GM19463 (cell line): ENCODE measurements around the gene TMEM39A.
A peak's percentile ranks its signal among the peaks of the same experiment; 100 is the strongest.

Experiments used
- ATAC-seq: cut with Tn5 transposase; IDR thresholded peaks from one replicate; pipeline ENCODE4 v1.9.1; 2021; ENCODE audit warnings: mild to moderate bottlenecking, moderate library complexity; ENCODE audit not compliant: unreplicated experiment

The TMEM39A gene

DNA sequence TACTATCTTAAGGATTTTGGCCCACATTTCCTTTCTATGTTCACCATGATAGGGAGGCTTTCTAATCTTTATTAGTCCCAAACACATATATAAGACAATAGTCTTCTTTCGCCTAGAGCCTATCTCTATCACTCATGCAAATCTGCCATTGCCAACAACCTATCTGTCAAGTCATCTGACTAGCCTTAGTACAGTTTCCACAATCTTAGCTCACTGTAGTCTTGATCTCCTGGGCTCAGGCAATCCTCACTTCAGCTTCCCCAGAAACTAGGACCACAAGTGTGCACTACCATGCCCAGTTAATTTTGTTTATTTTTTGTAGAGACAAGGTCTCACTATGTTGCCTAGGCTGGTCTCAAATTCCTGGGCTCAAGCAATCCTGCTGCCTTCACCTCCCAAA, 6.9 kb downstream of the TMEM39A start:
- no peak for ATAC-seq

DNA sequence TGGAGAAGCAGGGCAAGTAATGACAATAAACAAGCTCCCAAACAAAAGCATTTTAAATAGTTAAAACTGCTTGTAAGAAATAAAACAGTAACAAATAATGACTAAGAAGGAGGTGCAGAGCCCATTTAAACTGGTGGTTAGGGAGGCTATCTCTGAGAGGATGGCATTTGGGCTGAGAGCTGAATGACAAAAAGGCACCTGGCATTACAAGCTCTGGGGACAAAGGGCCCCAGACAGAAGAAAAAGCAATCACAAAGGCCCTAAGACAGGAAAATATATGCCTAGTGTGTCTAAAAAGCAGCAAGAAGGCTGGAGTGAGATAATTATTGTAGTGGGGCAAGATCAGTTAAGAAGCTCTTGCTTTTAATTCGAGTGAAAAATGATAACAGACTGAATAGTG, 9.6 kb downstream of the TMEM39A start:
- ATAC-seq = no peak

DNA sequence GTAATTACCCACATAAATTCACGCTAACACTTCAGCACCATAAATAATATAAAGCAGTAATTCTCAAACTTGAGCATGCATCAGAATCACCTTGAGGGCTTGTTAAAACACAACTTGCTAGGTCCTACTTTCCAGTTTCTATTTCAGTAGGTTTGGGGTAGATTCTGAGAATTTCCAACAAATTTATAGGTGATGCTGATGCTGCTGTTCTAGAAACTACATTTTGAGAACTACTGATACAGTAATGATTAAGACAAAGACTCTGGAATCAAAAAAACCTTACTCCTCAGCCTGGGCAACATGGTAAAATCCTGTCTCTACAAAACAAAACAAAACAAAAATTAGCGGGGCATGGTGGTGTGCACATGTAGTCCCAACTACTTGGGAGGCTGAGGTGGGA, 18.8 kb downstream of the TMEM39A start:
- ATAC-seq = no peak

DNA sequence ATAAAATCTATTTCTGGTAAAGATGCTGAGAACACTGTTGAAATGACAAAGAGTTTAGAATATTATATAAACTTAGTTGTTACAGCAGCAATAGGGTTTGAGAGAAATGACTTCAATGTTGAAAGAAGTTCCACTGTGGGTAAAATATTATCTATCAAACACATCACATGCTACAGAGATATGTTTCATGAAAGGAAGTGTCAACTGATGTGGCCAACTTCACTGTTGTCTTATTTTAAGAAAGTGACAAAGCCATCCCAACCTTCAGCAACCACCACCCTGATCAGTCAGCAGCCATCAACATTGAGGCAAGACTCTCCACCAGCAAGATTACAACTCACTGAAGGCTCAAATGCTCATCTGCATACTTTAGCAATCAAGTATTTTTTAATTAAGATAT, 20.2 kb downstream of the TMEM39A start:
- no peak for ATAC-seq

DNA sequence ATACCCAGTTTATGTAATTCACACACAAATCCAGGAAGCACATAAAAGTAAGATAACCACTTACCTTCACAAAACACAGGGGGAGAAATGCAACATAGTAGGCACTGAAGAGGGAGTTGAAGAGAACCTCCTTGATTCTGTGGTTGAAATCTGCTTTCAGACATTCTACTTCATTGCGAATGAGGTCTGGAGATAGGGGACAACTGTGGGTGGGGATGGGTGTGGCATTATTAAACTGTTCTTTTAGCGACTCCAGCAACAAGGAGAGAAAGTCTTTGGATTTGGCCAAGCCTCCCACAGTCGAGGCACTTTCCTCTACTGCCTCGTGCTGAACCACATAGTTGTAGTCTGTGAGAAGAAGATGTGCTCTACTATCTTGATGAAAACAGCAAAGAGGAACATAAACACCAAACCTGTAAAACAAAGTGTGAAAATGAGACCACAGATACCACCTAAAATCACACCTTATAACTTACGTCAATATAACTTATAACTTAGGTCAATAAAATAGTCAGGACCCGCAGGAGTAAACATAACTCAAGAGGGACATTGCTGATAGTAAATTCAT, 25.6 kb downstream of the TMEM39A start:
- ATAC-seq = no peak

DNA sequence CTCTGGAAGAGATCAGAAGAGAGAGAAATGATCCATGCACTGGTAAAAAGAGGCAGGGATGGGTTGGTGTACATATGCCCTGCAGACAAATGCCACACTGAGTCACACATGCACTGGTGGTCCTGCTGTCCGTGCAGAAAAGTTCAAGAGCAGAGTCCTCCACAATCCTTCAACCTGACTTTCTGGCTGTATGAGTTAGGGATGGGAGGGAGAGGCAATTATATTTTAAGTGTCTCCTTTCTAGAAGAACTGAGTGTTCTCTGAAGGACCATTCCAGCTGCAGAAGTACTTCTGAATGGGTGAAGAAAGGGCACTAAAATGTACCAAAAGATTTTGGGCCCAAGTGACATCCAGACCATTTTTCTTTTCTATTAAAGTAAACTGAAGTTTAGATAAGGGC, 26.4 kb downstream of the TMEM39A start:
- no peak for ATAC-seq

DNA sequence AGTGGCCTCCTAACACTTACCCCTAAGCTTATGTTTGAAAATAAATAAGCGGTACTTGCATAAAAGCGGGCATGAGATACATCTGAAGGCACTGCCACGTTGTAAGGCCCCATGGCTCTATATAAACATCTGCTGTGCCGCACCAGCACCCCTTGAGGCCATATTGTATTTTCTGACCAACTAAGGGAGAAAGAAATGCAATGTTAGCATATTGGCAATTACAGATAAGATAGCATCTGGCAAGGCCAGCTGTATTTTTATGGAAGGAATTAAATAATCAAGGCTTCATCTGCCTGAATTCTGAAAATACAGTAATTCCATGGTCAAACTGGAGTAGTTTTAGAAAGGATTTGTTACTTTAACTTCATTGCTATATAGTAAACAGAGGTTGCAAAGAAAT, 28.7 kb downstream of the TMEM39A start:
- no peak for ATAC-seq

DNA sequence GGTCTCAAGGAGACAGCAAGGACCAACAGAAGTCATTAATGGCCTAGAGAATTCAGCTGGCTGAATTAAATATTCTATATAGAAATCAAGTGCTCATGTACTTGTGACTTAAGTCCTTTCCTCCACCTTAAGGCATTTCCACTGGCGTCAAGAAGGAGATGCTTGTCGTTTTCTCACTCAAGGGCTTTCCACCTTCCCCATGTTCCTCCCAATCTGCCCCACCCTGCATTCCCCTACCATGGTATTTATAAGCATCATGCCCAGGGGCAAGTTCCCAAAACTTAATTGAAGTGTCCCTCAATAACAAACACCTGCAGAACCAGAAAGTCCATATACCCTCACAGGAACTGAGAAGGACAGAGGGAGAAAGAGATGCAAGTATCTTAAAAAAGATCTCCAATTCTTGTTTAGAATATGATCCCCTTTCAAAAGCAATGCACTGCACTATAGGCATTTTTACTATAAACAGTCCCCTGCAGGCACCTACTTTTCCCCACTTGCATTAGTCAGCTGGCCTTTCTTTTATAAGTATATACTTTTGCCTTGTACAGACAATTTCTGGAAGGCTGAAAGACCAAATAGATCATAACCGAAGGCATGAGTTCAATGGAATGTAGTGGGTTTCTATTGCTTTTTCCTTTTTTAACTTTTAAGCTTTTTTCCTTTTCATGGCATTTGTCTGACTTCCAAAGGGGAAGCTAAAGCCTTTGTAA, 29.6 kb downstream of the TMEM39A start:
- no peak for ATAC-seq

DNA sequence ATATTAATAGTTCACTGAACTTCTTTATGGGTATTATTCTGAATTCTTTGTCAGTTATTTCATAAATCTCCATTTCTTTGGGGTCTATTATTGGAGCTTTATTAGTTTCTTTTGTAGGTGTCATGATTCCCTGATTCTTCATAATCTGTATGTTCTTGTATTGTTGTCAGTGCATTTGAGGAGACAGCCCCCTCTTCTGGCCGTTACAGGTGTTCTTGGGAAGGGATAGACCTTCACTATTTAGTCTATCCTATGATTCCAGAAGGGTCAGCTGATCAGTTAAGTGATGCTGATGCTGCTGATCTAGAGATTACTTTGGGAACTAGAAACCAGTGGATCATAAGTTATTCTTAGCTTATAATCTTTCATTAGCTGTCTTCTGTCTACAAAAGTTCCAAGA, 34.9 kb downstream of the TMEM39A start:
- no peak for ATAC-seq

DNA sequence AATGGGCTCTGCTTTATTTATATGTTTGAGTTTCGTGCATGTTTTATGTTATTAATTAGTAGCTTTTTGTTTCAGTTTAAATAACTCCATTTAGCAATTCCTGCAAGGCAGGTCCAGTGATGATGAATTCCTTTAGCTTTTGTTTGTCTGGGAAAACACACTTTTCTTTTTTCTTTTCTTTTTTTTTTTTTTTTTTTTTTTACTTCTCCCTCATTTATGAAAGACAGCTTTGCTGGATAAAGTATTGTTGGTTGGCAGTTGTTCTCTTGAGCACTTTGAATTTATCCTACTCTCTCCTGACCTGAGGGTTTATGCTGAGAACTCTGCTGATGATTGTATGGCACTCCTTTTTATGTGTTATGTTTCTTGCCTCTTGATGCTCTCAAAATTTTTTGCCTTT, 35.7 kb downstream of the TMEM39A start:
- no peak for ATAC-seq

DNA sequence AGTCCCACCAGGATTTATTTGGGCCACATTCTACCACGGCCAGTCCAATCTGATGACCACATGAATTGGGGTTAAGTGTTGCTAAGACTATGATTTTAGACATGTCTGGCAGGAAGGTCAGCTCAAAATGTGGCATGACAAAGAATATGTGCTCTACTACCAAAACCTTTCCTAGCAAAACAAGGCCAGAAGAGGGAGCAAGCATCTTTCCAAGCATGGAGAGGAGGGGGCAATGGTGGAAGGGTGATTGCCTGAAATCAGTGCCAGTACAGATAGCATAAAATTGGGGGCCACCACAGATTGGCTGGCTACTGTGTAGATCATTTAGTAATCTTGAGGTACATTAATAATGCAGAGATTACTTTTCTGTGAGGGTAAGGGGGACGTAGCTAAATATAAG, 43.2 kb downstream of the TMEM39A start:
- no peak for ATAC-seq

DNA sequence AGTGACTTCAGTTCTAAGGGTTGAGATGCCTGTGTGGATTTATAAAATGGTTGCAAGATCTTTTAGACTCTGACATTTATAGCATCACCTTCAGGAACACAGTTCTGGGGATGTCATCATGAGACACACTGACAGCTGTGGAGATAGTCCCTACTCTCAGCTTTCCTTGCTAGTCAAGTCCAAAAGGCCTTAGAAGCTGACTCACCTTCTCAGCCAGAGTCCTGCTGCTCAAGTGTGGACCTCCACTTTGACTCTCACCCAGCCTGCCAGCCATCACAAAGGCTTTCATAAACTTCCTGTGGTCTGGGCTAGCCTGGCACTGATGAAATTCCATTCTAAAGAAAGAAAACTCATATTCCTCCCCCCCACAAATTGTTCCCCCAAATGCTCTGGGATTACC, 44.8 kb downstream of the TMEM39A start:
- no peak for ATAC-seq

DNA sequence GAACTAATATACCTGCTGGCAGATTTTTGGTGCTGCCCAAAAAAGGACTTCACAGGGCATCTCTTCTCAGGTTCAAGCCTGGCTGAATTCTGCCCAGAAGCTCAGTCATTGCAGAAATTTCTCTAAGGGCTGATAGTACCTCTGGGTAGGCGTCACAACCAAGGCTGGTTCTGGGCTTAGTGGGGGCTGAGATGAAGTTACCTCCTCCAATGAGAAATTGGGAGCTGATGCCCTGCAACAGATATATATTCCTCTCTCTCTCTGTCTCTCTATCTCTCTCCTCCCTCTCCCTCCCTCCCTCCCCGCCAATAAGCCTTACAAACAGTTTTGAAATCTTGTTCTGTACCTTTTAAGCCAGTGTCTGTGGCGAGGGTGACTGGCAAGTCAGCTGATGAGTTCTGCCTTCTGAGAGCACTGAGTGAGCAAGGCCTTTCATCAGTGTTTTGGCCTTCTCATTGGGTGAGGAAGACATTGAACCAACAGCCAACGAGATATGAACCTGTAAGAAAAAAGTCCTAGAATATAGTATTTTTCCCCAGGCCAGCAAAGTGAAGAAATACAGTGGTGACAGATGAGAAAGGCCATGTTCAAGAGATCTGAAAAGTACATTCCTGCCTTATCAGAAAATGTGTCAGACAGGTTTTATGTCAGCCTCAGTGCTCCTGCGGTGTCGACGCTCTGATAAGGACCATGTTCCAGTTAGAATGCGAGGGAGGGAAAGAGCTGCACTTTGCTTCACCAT, 45.5 kb downstream of the TMEM39A start:
- no peak for ATAC-seq

DNA sequence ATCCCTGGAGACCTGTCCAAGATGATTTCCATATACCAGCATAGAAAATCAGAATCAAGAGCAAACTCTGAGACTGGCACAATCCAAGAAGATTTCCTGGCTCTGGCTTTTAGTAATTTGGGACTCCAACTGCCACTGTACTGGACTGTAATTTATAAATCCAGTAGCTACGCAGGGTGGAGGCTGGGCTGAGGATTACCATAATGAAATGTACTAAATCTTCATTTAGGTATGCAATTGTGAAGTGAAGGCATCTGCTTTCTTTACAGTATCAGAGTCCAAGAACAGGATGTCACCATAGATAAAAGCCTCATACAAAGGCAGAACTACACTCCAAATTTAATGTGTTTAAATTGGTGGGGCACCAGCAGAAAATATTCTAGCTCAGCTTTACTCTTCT, 46.5 kb downstream of the TMEM39A start:
- no peak for ATAC-seq

DNA sequence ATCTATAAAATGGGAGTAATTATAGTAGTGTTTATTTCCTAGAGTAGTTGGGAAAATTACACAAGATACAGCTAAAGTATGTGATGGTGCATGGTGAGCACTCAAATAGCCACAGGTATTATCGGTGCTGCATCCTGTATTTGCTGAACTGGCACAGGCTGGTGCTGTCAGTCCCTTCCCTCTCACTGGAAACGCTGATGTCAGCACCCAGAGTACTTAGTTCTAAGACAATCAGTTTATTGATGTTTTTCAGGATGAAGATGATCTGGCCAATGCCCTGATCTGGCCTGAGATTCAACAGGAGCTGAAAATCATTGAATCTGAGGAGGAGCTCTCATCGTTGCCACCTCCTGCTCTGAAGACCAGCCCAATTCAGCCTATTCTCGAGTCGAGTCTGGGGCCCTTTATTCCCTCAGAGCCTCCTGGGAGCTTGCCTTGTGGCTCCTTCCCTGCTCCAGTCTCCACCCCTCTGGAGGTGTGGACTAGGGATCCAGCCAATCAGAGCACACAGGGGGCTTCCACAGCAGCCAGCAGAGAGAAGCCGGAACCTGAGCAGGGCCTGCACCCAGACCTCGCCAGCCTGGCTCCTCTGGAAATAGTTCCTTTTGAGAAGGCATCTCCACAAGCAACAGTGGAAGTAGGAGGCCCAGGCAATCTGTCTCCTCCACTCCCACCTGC, 49.7 kb downstream of the TMEM39A start:
- ATAC-seq = no peak

DNA sequence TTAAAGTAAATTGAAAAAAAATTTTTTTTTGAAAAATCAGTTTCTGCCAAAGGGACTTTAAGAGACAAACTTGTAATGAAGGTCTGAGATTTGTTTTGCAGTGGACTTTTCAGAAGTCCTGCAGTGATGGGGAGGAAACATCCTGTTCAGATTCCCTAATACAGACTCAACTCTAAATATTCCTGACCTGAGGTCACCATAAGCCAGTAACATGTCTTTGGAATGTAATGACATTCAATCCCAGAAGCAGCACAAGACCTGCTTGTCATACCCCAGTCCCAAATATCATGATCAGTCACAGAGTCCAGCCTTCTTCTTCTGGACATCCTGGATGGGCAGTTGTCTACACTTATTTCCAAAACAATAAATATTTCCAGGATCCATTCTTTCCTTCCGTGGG, 53.6 kb downstream of the TMEM39A start:
- ATAC-seq = no peak

DNA sequence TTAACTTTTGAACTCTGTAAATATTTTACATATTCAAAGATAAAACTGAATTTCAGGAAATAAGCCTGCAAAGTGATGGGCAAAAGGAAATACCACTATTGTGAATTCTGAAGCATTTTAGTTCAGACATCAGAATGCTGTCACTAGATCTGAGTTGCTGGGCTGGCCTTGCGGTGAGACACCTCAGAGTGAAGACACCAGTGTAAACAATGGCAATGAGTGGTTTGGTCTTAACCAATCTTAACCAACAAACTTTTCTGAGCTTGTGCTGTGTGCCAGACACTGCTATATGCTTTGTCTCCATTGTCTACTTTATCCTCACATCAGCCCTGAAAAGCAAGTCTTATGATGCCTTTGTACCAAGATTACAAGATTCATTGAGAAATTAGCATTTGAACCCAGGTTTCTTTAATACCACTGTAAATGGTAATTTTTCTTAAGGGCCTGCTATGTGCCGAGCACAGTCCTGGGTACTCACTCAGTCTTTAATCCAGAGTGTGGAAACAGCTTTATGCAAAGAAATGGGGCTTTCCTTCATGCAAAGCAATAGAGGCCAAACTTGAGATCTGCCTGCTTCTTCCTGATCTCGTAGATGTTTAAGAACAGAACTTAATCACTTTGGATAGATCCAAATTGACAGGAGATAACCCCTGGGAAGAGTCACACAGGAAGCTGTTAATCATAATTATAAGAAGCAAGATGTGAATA, 55.0 kb downstream of the TMEM39A start:
- ATAC-seq = peak; percentile 77

DNA sequence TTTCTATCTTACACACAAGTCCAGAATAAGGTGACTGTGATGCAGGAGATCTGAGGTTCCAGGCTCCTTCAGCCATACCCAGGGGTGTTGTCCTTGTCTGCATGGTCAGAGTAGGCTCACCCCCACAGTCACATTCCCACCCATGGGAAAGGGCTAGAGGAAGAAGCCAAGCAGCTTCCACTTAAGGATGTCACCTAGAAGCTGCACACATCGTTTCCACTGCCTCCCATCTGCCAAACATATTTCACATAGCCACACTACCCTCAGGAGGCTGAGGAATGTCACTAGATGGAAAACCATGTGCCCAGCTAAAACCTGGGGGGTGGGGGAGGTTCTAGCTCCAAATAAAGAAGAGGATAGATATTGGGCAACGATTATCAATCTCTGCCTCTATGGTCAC, 58.1 kb downstream of the TMEM39A start:
- ATAC-seq = no peak

DNA sequence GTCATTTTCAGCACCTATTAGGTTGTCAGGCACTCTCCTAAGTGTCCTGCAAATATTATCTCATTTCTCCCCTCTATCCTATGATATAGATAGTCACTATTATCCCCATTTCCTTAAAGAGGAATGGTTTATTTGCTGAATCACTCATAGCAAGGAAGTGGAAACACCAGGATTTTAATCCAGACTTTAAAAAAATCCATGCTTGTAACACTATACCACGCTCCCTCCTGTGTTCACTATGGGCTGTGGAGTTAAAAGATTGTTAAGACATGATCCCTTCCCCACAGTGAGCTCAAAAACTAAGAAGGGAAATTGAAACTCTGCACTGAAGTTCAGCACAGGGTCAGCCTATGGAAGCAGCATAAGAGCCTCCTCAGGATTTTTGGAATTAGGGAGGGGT, 60.2 kb downstream of the TMEM39A start:
- ATAC-seq = no peak

DNA sequence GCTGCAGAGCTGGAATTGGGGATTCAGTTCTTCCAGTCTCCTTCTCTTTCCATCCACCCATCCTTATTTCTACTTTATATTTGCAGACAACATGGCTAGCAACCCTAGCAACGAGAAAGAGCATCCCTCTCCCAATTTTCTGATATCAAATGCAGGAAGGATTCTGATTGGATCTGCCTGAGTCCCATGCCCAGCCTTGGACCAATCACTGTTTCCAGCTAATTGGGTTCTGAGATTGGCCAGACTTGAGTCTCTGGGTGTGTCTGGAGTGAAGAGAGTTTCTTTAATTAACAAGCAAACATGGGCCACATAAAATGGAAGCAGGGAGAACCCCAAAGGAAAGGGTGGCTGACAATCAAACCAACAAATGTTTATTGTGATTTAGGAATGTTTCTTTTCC, 60.6 kb downstream of the TMEM39A start:
- no peak for ATAC-seq
